GM12891 (cell line): ENCODE data around the gene RALB.

Experiments used
- PAX5 ChIP-seq: IDR thresholded peaks from 2 replicates; pipeline ENCODE4 v1.6.1; 2011; ENCODE audit warnings: low read length, moderate library complexity, mild to moderate bottlenecking; ENCODE audit not compliant: insufficient read depth, severe bottlenecking
- POLR2A ChIP-seq: IDR thresholded peaks from 2 replicates; pipeline ENCODE4 v1.6.1; 2011; ENCODE audit warnings: low read depth, low read length, control low read depth
- POLR2AphosphoS5 ChIP-seq: IDR thresholded peaks from 2 replicates; pipeline ENCODE4 v1.6.1; 2011; ENCODE audit warnings: low read depth, low read length, control low read depth

DNA sequence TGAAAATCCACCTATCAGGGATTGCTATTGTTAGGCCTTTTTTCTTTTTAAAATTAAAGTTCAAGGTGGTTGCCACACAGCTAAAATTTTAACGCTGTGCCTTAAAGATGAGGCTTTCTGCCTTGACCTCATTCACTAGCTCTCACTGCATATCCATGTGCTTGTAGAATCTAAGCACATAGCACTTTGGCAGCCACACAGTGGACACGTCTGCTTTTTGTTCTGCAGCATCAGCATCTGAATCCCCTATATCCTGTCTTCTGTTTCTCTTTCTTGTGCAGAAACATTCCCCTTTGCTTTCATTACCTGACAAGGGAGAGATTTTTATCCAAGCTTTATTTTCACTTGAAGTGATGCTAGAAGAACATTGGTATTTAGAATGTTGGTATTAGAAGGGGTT, 38.1 kb downstream of the RALB start:
- TF ChIP-seq PAX5, result no peak
- no peak for TF ChIP-seq POLR2AphosphoS5
- TF ChIP-seq POLR2A, result no peak
